CD4-positive, alpha-beta T cell treated with Interleukin-6 for 4 hours (primary cell): ENCODE results near the gene USHBP1.

ENCODE experiments used
- DNase-seq: peaks from one replicate; pipeline ENCODE4 v3.0.0-alpha.2; 2020; ENCODE audit warnings: mixed read lengths

Gene USHBP1

DNA sequence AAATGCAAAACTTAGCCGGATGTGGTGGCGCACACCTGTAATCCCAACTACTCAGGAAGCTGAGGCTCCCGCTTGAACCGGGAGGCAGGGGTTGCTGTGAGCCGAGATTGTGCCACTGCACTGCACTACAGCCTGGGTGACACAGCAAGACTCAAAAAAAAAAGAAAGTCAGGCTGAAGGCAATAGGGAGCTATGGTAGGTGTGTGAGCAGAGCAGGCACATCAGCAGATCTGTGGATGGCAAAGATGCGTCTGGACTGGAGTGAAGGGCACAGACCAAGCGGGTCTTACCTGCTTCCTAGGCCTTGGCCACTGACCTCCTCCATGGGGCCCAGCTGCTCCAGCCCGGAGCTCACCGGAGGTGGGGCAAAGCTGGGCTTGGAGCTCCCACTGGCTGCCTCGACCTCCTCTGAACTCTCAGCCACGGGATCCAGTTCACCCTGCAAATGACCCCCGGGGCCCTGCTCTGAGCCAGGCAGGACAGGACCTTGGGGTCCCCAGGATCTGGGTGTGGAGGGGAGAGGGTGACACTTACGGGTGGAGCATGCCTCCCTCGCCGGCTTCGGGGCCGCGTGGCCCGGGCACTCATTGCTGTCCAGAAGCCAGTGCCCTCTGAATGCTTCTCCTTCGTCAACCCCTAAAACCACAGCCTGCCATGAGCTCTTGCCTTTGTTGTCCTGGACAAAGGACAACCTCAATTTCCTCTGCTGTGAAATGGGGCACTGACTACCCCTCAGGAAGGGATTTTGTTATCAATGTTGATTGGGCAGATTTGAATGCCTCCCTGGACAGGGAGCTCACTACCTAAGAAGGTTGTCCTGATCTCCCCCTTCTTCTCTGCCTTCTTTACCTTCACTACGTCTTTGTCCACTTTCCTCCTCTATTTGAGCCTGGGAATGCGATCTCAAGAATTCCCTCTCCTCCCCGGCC lies 569 bp downstream of the USHBP1 start:
- DNase-seq, result no peak

DNA sequence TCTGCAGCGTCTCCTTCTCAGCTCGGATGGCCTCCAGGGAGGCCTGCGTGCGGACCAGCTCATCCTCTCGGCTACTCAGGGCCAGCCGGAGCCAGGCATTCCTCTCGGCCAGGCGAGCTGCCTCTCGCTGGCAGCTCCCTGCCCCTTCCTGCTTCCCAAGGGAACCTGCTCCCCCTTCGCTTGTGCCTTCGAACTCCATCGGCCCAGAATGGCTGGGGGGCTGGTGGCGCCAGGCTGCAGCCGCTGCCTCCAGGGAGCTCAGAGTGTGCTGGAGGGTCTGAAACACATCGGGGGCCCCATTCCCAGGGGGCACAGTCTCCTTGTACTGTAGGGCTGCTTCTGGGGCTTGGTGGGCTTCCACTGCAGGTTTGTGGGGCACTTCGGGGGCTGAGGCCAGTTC lies 2.0 kb downstream of the USHBP1 start:
- DNase-seq, result no peak

DNA sequence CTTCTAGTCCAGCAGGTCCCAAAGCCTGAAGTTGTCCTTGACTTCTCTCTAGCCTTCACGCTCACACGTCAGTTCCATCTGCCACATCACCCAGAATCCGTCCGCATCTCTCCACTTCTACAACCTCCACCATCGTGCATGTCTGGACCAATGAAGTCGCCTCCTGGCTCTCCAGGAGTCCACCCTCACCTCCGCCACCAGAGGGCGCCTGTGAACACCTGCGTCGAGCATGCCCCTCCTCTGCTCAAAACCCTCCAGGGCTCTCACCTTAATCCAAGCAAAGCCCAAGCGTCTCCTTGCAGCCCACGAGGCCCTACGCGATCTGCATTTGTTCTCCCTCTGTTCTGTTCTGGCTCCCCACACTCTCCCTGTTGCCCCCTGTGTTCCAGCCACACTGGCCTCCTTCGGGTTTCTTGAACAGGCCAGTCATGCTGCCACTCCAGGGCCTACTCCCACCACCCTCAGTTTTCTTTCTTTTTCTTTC lies 3.7 kb downstream of the USHBP1 start:
- DNase-seq, result peak; percentile 93

DNA sequence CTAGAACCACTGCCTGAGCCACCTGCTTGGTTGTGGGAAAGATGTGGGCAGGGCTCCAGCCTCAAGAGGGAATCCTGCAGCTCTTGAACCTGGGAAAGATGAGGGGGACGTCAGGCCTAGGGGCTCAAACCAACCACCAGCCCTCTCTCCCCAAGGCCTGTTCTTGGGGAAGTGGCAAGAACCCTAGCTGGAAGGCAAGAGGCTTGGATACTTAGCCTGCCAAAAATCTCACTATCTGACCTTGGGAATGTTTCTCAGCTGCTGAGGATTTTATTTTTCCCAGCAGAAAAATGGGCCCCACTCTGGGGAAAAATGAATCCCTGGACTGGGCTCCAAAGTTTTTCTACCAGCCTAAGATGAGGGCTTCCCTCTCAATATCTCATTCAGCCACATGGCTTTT lies 4.6 kb downstream of the USHBP1 start:
- no peak for DNase-seq

GRCh38 chr19:17259118-17259780 lies 5.3 kb downstream of the USHBP1 start:
- no peak for DNase-seq

DNA sequence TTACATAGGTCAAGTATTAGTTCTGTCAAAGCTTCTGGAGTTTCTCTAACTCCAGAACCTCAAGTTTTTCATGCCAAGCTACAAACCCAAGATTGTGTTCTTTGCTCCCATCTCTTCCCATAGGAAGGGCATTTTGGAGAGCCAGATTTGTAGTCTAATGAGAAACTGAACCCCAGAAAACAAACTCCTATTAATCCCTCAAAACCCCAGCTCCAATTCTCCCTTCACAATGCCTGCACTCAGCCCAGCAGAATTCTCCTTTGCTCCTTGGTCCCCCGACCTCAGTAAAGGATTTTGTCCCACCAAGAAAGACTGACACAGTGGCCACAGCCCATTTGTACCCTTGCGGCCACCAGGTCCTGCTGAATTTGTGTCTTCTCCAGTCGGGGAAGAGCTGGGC lies 8.4 kb downstream of the USHBP1 start:
- no peak for DNase-seq

DNA sequence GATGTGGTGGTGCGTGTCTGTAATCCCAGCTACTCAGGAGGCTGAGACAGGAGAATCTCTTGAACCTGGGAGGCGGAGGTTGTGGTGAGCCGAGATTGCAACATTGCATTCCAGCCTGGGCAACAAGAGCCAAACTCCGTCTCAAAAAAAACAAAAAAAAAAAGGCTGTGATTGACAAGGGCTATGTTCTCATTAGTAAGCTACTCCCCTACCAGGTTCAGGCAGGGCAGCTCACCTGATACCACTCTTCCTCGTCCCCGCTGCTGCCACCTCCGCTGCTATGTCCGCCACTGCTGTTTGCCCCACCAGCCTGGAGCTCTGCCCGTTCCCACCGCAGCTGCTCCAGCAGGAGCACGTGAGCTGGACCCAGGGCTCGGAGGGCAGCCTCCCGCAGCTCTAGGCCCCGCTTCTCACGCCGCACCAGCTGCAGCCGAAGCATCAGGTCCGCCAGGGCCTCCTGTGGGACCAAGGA lies 9.4 kb downstream of the USHBP1 start:
- no peak for DNase-seq

DNA sequence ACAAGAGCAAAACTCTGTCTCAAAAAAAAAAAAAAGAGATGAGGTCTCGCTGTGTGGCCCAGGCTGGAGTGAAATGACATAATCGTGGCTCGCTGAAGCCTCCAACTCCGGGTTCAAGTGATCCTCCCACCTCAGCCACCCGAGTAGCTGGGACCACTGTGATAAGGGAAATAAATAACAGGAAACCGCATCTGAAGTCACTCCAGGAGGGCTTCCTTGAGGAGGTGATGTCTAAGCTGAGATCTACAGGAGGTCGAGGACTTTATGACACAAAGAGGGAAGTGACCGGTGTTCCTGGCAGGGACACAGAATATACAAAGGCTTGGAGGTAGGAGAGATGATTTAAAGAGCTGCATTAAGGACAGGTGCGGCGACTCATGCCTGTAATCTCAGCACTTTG lies 9.9 kb downstream of the USHBP1 start:
- DNase-seq, result no peak

DNA sequence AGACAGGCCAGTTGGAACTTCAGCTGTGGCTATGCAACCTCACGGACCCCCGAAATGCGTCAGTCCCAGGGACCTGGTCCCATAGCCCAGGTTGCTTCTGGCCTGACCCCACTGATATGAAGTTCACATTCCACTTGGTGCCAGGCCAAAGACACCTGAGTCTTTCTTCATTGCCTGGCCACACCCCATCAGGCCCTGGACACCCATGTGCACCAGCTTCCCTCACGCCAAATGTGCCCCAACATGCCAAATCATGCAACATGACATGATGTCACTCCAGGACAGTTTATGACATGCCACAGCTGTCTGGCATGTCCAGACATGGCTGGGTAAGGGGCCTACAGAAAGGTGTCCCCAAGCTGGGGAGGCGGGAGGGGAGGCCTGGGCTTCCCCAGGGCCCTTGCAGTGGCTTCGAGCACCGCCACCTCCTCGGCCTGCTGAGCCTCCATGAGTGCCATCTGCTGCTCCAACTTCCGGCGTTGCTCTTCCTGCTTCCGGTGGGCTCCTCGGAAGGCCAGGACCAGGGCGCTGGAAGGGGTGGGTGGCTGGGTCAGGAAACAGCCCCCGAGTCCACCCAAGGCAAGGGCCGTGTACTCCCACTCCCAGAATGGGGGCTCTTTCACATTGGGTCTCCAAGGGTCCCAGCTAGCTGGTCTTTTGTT lies 14.5 kb downstream of the USHBP1 start:
- DNase-seq, result no peak

DNA sequence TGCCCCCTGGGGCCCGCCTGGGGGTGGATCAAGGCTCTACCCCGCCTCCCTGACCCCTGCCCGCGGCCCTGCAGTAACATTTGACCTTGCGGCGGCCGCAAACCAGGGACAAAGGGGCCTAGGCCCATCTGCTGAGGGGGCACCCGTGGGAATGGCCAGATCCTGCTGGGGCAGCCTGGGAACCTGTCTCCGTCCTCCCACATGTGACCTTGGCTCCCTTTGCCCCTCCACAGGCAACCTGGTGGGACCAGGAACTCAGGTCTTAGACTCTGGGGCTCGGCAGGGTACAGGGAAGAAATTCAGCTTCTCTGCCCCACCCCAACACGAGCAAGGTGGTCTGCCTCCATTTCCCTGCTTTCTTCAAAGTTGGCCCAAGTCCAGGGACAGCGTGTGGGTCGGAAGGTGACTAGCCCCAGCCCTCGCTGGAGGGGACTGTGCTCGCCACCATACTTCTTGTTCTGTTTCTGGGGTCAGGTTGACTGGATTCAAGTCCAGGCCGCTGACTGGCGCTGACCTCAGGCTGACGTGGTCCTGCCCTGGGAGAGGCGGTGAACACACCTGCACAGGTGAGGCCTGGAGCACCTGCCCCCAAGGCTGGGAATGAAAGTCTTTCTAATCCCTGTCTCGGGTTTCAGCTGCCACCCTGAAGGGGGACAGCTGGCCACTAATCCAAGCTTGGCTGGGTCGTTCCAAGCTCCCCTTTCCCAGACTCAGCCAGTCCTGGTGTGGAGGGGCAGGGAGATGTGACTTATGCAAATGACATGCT lies 16.4 kb downstream of the USHBP1 start:
- no peak for DNase-seq

DNA sequence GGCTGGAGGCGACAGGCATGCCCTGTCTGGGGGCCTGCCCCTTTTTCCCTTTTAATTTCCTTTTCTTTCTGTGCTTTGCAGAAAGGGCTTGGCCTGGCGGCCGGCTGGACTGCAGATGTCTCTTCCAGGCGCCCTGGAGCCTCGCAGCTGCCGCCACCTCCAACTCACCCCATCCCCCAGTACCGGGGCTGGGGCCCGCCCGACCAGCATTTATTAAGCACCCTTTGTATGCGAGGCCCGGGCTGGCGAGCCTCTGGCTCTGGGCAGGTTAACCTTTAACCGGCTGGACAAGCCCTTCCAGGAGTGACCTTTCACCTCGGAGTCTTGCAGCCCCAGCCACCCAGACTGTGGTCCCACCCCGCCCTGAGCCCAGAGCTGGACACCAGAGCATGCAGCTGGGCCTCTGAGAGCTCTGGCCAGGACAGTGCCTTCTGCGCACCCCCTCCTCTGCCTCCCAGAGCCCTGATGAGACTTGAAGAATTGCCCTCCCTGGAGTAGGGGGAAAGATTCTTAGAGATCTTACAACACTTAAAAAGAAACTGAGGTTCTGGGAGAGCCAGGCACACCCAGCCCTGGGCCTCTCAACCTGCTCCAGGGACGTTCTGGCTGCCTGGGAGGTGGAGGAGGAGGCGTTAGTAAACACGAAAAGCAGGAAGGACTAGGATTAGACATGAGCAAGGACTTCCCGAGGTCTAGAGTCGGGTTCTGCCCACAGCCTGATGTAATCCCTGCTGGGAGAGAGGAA lies 17.7 kb downstream of the USHBP1 start:
- no peak for DNase-seq

GRCh38 chr19:17245535-17245984 lies 19.0 kb downstream of the USHBP1 start, which contains the start of gene NR2F6:
Gene NR2F6, minus strand, starts transcription at chr19:17245919. Its CDS starts 699 bp downstream, at chr19:17245220.
- DNase-seq, result no peak

GRCh38 chr19:17244618-17245534 lies 19.7 kb downstream of the USHBP1 start:
- DNase-seq, result peak; percentile 31

DNA sequence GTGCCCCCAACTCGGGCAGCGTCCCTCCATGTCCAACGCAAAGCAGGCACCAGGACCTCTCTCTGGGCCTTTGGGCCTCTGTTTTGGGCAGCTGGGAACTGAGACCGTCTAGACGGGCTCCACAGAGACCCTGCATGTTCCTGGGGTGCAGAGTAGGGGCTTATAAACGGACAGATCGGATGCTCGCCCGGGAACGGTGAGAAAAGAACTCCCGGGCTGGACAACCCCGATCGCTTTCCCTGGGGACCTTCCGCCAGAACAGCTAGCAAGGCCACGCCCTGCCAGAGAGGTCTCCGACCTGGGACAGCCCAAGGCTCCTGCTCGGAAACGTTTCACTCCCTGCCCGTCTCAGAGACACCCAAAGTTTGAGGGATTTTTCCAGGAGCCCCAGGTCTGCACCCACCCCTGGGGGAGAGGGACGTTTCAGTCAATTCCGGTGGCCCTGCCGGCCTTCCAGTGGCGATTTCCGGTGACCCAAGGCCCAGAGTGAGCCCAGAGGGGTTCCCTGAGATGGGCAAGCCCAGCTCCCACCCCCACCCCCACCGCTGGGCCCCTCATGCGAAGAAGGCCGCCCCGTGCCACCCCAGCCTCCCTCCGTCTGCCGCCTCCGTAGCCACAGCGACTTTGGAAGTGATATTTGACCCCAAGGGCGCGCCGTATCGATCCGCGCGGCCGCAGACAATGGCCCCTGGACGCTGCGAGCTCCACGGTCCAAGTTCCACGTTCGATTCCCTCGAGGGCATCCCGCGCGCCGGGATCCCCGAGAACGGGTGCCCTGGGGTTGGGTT lies 20.5 kb downstream of the USHBP1 start:
- no peak for DNase-seq

GRCh38 chr19:17243211-17243829 lies 21.2 kb downstream of the USHBP1 start:
- DNase-seq, result no peak

DNA sequence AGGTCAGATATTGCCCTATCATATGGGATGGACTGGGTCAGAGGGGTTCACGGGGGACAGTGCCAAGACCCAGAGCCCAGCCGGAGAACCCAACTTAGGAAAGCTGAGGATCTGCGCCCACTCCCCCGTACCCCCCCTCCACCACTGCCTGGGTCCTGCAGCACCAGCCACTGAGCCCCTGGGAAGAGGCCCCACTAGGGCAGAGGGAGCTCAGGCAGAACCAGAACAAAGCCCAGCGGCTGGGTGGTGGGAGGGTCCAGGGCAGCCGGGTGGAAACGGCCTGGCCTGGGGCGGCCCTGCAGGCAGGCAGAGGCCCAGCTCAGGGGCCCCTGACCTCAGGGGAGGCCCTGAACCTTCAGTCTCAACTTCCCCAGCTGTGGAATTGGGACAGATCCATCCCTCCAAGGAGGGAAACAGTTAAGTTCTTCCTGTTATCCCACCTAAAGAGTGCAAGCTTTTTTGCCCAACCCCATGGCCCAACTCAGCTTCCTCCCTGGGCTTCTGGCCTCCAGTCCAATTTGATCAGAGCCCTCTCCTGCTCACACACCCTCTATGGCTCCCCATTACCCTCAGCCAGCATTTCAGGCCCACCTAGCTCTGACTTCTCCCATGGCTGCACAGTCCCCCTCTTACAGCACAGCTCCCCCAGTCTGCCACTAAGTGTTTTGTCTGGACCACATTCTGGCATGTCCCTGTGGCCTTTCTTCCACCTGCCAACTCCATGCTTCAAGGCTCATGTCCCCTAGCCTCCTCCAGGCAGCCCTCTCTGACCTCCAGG lies 21.9 kb downstream of the USHBP1 start:
- no peak for DNase-seq

- no peak for DNase-seq
These were observed 23.6 kb downstream of the USHBP1 start for GRCh38 chr19:17240826-17241399.
